ENCODE measurements around the gene GEN1. TPM values are rescaled to one million over a fixed set of nuclear protein-coding genes. Genes with fewer than 3 reads are reported as not detected.

The GEN1 gene
- total and polyA plus RNA-seq, 2 of the 4 experiments (the other 2 are of a cell fraction), result 7.9 to 8.3 TPM

DNA sequence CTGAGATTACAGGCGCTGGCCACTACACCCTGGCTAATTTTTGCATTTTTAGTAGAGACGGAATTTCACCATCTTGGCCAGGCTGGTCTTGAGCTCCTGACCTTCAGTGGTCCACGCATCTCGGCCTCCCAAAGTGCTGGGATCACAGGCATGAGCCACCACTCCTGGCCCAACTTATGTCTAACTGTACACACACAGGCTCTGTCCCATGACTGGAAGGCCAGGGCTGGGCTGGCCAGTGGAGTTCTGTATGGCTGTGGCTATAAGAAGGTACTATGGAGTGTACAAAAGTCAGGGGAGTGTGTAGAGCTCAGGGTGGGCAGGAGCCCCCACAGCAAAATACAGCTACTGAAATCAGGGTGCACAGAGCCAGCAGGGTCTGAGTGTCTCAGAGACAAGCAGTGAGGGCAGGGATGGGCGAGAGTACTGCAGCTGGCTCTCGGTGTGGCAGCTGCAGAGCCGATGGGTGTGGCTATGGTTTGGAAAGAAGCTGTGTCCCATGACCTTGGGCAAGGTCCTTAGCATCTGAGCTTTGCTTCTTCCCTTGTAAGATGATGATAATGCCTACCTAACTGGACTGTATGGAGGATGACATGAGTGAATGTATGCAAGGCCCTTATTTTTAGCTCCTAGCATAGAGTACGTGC is 51.9 kb downstream of the GEN1 start:
- Histone ChIP-seq H3K27me3 (ENCODE audit: control insufficient read depth, insufficient read depth, low read length) (peaks cover 4% of the 10 kb centered on the region), H3K9me1 (ENCODE audit: insufficient read depth, low read length) (no peaks in the 10 kb centered on the region), H3K9ac (ENCODE audit: low read depth, low read length) (no peak overlapping the region), H3K23ac (ENCODE audit: low read depth, low read length) (no peak overlapping the region), H3K14ac (replicated peaks; ENCODE audit: low read depth, low read length) (no peak overlapping the region), H4K8ac (ENCODE audit: low read depth in 2 of 2, low read length in 2 of 2) (no peak overlapping the region), H3K4me3 (ENCODE audit: insufficient read depth, low read depth, low read length) (no peak overlapping the region), H4K5ac (ENCODE audit: low read depth, low read length) (no peak overlapping the region), H3K18ac (ENCODE audit: low read depth, low read length) (no peak overlapping the region), H2AFZ (replicated peaks; ENCODE audit: low read length, poor library complexity) (no peak overlapping the region), H3K27ac (ENCODE audit: insufficient read depth, low read length) (no peak overlapping the region), H3K4me2 (ENCODE audit: low read depth, low read length) (no peak overlapping the region), H2AK9ac (replicated peaks; ENCODE audit: low read depth, low read length, poor library complexity) (peak overlapping the region; percentile 68), H2BK120ac (ENCODE audit: low read depth, low read length) (no peak overlapping the region), H3K36me3 (ENCODE audit: control insufficient read depth, insufficient read depth, low read length) (no peaks in the 10 kb centered on the region), H3K4me1 (ENCODE audit: control insufficient read depth, insufficient read depth, low read length) (no peaks in the 10 kb centered on the region), H2BK5ac (ENCODE audit: low read depth, low read length, poor library complexity, severe bottlenecking) (no peak overlapping the region), H3K79me1 (ENCODE audit: low read depth in 1 of 2, low read length in 2 of 2) (no peaks in the 10 kb centered on the region), H3K56ac (ENCODE audit: extremely low read depth, insufficient read depth, low read length) (no peak overlapping the region), H4K91ac (ENCODE audit: insufficient read depth, low read depth, low read length) (no peak overlapping the region), H4K20me1 (ENCODE audit: insufficient read depth, low read length) (no peaks in the 10 kb centered on the region), H2AK5ac (ENCODE audit: low read depth, low read length) (no peak overlapping the region), H2BK15ac (ENCODE audit: low read depth, low read length) (no peak overlapping the region), H3K4ac (ENCODE audit: low read depth, low read length) (no peak overlapping the region), H3K9me3 (ENCODE audit: control insufficient read depth, insufficient read depth, low read length) (no peaks in the 10 kb centered on the region), H2BK20ac (ENCODE audit: low read depth, low read length) (no peak overlapping the region)
- ATAC-seq (ENCODE audit: low read depth), result no peak
- TF ChIP-seq RFX5 (IDR thresholded peaks at IDR 0.05; ENCODE audit: low read depth, low read length), result no peak
- no peak for TF ChIP-seq RAD21 (IDR thresholded peaks at IDR 0.05; ENCODE audit: low read length)
- TF ChIP-seq MAZ (IDR thresholded peaks at IDR 0.05; ENCODE audit: borderline replicate concordance, low read depth, low read length), result no peak
- no peak for TF ChIP-seq RCOR1 (IDR thresholded peaks at IDR 0.05; ENCODE audit: insufficient replicate concordance, low read length)
- no peak for TF ChIP-seq NFE2L2 (IDR thresholded peaks at IDR 0.05; ENCODE audit: low read depth, low read length)
- TF ChIP-seq SMC3 (IDR thresholded peaks at IDR 0.05; ENCODE audit: low read depth, low read length), result no peak
- TF ChIP-seq CTCF (conservative IDR thresholded peaks at IDR 0.05; ENCODE audit: low read depth, low read length), result no peak
- TF ChIP-seq CHD1 (IDR thresholded peaks at IDR 0.05; ENCODE audit: low read depth, low read length), result no peak
- no peak for TF ChIP-seq MXI1 (IDR thresholded peaks at IDR 0.05; ENCODE audit: borderline replicate concordance, low read depth, low read length)
- TF ChIP-seq FOS (IDR thresholded peaks at IDR 0.05; ENCODE audit: low read depth, low read length), result no peak
- no peak for TF ChIP-seq USF2 (IDR thresholded peaks at IDR 0.05; ENCODE audit: low read depth, low read length)
- TF ChIP-seq CEBPB (IDR thresholded peaks at IDR 0.05; ENCODE audit: low read depth, low read length), result no peak
- no peak for TF ChIP-seq ELK1 (IDR thresholded peaks at IDR 0.05; ENCODE audit: borderline replicate concordance, low read depth, low read length)
- no peak for TF ChIP-seq POLR2A (IDR thresholded peaks at IDR 0.05; ENCODE audit: low read depth, low read length)
- no peak for TF ChIP-seq BHLHE40 (IDR thresholded peaks at IDR 0.05; ENCODE audit: low read depth, low read length)
- no peak for TF ChIP-seq MAFK (IDR thresholded peaks at IDR 0.05; ENCODE audit: low read depth, low read length)
- POLR2A ChIA-PET (ENCODE audit: unreplicated experiment), result no interaction called here
- BruUV-seq (replicated peaks), result no TSS peak
- intact Hi-C loops (cut with micrococcal nuclease) (no loop called here), in situ Hi-C loops (cut with MboI; ENCODE audit: low sequenced_read_pairs) (no loop called here), dilution Hi-C loops (cut with HindIII; ENCODE audit: low sequenced_read_pairs, unreplicated experiment) (no loop called here)
- DNase-seq, result no peak
- CTCF ChIA-PET, result no interaction called here
- 75% methylated on average over 1 of the region's 8 CpGs; no CpG with 5 or more reads in 1 of the 2 experiments for WGBS, 2 experiments (ENCODE audit: extremely low coverage in 2 of 2, insufficient read length in 1 of 2)
